K562 treated with DMSO at 1 percent for 24 hours (cell line): ENCODE data around the gene SIPA1L2. TPM values are rescaled to one million over a fixed set of nuclear protein-coding genes. Genes with fewer than 3 reads are reported as not detected.

ENCODE experiments used
- total RNA-seq: library from RNA; unstranded; fragments of 300-600 nt; gene quantifications from 2 replicates; pipeline ENCODE4 v1.2.3, GENCODE V29; 2022; ENCODE audit warnings: low read depth; ENCODE audit not compliant: insufficient read depth

Gene SIPA1L2
- total RNA-seq = 0.35 and 0.67 TPM in 2 replicates

GRCh38 chr1:232630047-232630893 lies at the start of gene SIPA1L2:
Gene SIPA1L2, minus strand, starts transcription at chr1:232630133. Its CDS starts 114,794 bp downstream, at chr1:232515339.

Other genes starting within 250 kb of the SIPA1L2 start
- 2.4 and 2.7 TPM in 2 replicates for gene MAP10, start 175.3 kb upstream of the SIPA1L2 start, total RNA-seq